ENCODE data around the gene WDR64.

Gene WDR64

DNA sequence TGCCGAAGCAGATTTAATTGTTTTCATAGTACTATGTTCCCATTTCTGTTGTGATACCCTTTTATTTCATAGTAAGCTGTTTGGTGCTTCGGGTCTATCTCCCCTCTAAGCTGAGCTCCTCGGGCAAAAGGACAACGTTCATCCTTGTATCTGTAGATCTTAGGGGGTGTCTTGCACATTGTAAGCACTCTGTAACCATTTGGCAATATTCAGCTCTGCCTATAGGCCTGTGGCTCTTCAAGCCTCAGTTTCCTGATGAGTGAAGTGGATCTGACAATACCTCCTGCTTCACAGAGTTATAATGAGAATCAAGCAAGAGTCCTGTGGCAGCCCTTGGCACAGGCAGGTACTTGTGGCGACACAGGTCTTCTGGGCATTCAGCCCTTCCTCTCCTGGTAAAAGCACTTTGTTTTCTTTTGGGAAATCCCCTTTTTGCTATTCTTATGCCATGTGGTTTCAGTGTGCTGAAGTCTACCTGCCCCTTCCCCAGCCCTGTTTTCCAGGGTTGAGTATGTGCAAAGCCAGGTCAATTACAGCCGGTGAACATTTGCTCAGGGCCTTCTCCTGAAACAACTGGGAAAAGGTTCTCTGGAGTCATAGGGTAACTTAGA lies 187.4 kb downstream of the WDR64 start:
- no peak for DNase-seq (ENCODE audit: low read depth in 2 of 2)

DNA sequence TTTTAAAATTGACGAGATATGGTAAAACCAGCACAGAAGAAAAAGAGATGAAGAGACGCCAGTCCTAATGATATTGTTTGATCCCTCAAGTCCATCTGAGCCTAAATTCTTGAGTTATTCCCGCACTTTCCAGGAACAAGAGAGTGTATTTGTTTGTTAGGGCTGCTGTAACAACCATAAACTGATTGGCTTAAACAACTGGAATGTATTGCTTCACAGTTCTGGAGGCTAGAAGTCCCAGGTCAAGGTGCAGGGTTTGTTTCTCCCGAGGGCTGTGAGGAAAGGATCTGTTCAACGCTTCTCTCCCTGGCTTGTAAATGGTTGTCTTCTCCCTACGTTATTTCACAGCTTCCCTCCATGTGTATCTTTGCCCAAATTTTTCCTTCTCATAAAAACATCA lies 188.1 kb downstream of the WDR64 start:
- no peak for DNase-seq (ENCODE audit: low read depth in 2 of 2)

DNA sequence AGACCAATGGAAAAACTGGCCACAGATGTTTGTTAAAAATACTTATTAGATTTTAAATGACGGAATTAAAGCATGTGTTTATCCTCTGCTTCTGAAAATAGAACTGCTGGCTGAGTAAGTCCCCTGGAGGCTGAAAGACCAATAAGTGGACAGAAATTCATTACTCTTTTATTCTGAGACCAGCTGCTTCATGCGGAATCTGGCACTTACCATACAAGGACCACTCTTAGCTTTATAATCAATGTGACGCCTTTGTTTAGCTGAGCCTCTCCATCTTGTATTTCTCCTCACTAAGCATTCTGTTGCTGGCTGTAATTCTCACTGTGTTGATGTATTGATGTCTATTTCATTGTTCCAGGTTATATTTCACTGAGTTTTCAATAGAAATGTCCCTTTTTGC lies 189.6 kb downstream of the WDR64 start:
- no peak for DNase-seq (ENCODE audit: low read depth in 2 of 2)

DNA sequence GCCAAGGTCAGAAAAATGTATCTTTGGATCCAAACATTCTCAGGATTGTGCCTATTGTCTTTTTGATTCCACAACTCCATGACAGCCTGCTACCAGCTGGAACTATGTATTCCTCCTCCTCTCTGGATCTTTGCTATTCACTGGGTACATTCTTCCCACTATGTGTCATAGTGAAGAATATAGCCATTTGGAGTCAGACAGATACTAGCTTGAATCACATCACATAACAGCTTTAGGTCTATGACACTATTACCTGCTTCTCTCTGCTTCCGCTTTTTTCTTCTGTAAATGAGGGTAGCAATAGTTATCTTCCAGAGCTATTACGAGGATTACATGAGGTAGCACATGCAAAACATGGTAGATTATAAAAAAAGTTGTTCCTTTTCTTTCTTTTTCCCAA lies 190.5 kb downstream of the WDR64 start:
- no peak for DNase-seq (ENCODE audit: low read depth in 2 of 2)

DNA sequence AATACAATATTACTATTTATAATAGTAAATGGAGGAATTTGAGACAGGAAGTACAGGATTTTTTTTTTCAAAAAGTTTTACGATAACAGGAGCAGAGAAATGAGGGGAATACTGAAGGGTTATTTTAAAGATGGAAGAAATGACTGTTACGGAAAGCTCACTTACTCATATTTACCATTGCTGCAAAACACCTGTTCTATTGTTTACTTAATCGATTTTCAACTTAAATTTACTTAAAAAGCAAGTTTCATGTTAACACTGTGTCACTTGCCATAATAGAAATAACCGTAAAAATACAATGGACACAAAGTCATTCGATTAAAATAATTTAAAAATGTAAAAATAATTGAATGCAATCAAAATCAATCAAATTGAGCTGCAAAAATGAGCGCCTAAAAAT lies 192.5 kb downstream of the WDR64 start:
- no peak for DNase-seq (ENCODE audit: low read depth in 2 of 2)

DNA sequence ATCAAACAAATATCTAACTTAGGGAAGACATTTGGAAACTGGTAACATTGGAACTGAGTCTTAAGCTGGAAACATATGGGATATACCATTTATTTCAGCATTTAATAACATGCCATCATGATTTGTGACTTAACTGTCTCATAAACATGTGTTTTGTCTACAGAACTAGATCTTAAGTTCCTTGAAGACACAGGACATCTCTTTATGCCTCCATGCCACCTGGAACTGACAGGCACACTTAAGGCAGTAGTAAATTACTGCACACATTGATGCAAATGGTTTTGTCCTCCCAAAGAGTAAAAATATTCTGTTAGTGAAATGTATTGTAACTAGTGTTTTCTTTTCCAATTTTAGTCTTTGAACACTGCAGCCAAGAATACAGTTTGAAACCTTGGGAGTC lies 194.3 kb downstream of the WDR64 start:
- no peak for DNase-seq (ENCODE audit: low read depth in 2 of 2)

DNA sequence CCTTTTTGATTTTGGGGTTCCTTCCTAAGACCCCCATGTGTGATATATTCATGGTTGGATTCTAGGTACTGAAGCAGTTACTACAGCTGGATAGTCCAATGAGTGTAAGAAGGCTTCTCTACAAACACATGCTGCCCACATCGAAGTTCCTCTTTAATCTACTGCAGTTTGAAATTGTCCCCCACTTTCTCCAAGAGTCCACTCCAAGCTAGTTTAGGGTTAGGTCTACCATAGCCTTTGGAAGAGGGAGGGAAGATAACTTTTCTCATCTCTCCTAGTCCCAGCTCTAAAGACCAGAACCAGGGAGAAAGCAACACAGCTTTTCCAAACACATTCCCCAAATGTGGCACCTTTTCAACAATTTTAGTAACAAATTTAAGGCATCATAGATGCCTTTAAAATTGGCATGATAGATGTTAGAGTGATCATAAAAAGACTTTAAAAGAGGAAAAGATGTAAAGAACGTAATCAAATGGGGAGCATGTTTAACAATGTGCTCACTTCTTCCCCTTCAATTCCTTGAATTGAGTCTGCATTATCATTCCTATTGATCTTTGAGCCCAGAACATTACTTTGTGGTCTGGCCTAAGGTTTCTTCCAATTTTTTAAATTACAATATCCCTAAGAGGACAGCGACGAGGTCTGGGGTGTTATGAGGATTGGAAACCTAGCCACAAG lies 194.9 kb downstream of the WDR64 start:
- DNase-seq (ENCODE audit: low read depth in 2 of 2): no peak

DNA sequence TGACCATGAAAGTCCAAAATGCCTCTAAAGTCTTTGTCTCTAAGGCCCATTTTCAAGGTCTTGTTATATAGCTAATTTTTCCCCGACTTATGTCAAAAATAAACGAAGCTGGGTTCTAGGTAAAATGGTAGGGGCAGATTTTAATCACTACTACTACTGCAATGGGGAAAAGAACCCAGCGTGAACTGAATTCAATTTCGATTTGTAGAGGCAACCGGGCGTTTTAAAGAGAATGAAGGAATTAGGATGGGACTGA lies 195.4 kb downstream of the WDR64 start:
- DNase-seq (ENCODE audit: low read depth in 2 of 2): no peak

DNA sequence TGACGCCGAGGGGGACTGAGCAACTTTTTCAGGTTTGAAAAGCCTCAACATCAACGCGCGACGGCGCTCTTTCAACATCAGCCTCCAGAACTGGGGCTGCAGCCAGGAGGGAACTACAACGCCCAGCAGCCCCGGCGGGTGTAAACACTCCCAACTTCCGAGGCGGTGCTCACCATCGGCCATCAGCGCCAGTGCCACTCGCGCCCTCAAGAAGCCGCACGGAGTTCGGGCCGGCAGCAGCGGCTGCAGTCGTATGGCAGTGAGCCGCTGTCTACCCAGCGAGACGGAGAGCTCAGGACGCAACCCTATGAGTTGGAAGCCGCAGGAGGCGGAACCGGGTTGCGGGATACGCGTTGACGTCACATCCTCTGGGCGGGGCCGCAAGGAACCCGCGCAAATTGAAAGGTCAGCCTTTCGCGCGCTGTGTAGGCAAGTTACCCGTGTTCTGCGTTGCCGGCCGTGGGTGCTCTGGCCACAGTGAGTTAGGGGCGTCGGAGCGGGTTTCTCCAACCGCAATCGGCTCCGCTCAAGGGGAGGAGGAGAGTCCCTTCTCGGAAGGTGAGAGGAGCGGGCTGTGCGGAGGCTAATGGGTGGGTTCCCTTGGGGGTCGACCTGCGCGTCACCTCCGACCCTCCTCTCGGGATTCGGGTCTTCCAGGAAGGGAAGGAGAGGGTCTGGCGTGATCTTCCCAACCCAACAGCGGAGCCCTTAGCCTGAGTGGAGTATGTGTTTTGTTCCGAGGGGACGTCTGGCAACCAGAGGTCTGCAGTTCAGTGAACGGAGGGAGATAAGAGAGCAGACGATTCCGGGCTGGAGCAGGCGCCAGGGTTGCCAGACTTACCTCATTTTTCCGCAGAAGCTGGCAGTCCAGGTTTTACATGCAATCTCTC lies 196.0 kb downstream of the WDR64 start, which contains the start of gene EXO1:
TSS of gene EXO1 (plus strand) at position 409 of the 890 bp plus-strand sequence. CDS start 2,222 bp downstream, outside the sequence.
- peak; percentile 74 to 83 for DNase-seq (ENCODE audit: low read depth in 2 of 2)

DNA sequence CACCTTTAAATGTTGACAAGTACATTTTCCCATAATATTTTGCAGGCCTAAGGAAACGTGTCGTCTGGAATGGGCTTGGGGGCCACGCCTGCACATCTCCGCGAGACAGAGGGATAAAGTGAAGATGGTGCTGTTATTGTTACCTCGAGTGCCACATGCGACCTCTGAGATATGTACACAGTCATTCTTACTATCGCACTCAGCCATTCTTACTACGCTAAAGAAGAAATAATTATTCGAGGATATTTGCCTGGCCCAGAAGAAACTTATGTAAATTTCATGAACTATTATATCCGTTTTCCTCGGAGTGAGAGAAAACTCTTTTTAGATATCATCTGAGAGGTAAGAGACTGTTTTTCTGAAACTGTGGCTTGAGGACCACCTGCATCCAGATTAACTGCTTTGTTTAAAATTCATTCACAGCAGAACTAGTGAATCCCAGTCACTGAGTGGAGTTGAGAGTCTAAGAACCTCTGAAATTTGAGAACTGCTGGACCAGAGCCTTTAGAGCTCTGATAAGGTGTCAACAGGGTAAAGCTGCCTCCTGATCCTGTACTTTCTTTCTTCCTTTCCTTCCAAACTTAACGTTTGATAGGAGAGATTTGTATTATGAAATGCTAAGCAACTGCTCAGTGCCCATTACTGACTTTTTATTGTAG lies 196.7 kb downstream of the WDR64 start:
- DNase-seq (ENCODE audit: low read depth in 2 of 2): no peak

DNA sequence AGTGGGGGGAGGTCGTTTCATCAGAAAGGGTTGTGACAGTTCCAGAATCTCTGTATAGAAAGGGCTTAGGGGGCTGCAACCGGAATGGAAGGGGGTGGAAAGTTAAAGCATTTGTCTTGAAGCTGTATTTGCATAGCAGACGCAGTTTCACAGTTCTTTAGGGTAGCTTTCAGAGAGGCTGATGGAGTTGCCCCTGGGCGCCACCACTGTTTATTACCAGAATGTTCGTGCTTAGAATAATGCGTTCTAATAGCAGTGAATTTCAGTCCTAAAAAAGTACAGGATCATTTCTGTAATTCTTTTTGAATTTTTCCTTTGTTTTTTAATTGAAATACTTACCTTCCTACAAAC lies 197.2 kb downstream of the WDR64 start:
- DNase-seq (ENCODE audit: low read depth in 2 of 2): no peak

Measured in stimulated activated CD8-positive, alpha-beta memory T cell treated with anti-CD3 and anti-CD28 coated beads, Interleukin-7, amount 100 ng/mL, for 4 hours (primary cell).